Measurements from ENCODE around the gene IDE. TPM values are rescaled to one million over a fixed set of nuclear protein-coding genes. Genes with fewer than 3 reads are reported as not detected.
"Not testable (repeated sequence)": the region's sequence is repeated elsewhere in the genome, so short reads cannot be mapped to it uniquely, and the experiment has no call there.

The IDE gene
- total RNA-seq, 1 donor from 2014 or later, result 15.3 TPM

- TF ChIP-seq CTCF (IDR thresholded peaks at IDR 0.05; ENCODE audit: insufficient read depth, low read length, severe bottlenecking), result no peak
- Histone ChIP-seq H3K4me3 (ENCODE audit: low read depth, low read length) (no peak overlapping the region), H3K27me3 (ENCODE audit: control insufficient read depth, insufficient read depth, low read length) (no peaks in the 10 kb centered on the region), H3K36me3 (ENCODE audit: control insufficient read depth, insufficient read depth, low read length) (no peaks in the 10 kb centered on the region)
- no peak for DNase-seq (ENCODE audit: low read depth)
- no peak for FAIRE-seq
Measured at GRCh38 chr10:92410501-92410900, 163.4 kb downstream of the IDE start.

GRCh38 chr10:92408017-92408361 lies 165.9 kb downstream of the IDE start:
- Histone ChIP-seq H3K36me3 (ENCODE audit: control insufficient read depth, insufficient read depth, low read length) (no peaks in the 10 kb centered on the region), H3K4me3 (ENCODE audit: low read depth, low read length) (no peak overlapping the region), H3K27me3 (ENCODE audit: control insufficient read depth, insufficient read depth, low read length) (no peaks in the 10 kb centered on the region)
- DNase-seq (ENCODE audit: low read depth) (no peak), FAIRE-seq (no peak)
- no peak for TF ChIP-seq CTCF (IDR thresholded peaks at IDR 0.05; ENCODE audit: insufficient read depth, low read length, severe bottlenecking)

GRCh38 chr10:92407305-92408016 lies 166.4 kb downstream of the IDE start:
- H3K27me3 ChIP-seq (ENCODE audit: control insufficient read depth, insufficient read depth, low read length), result no peaks in the 10 kb centered on the region
- no peaks in the 10 kb centered on the region for H3K36me3 ChIP-seq (ENCODE audit: control insufficient read depth, insufficient read depth, low read length)
- FAIRE-seq (no peak), DNase-seq (ENCODE audit: low read depth) (peak; percentile 48)
- H3K4me3 ChIP-seq (ENCODE audit: low read depth, low read length), result no peak overlapping the region
- TF ChIP-seq CTCF (IDR thresholded peaks at IDR 0.05; ENCODE audit: insufficient read depth, low read length, severe bottlenecking), result no peak

GRCh38 chr10:92405419-92405924 lies 168.4 kb downstream of the IDE start:
- H3K4me3 ChIP-seq (ENCODE audit: low read depth, low read length), result no peak overlapping the region
- FAIRE-seq (no peak), DNase-seq (ENCODE audit: low read depth) (no peak)
- H3K27me3 ChIP-seq (ENCODE audit: control insufficient read depth, insufficient read depth, low read length), result no peaks in the 10 kb centered on the region
- no peak for TF ChIP-seq CTCF (IDR thresholded peaks at IDR 0.05; ENCODE audit: insufficient read depth, low read length, severe bottlenecking)
- H3K36me3 ChIP-seq (ENCODE audit: control insufficient read depth, insufficient read depth, low read length), result no peaks in the 10 kb centered on the region

- TF ChIP-seq CTCF (IDR thresholded peaks at IDR 0.05; ENCODE audit: insufficient read depth, low read length, severe bottlenecking), result no peak
- DNase-seq (ENCODE audit: low read depth) (no peak), FAIRE-seq (no peak)
- Histone ChIP-seq H3K27me3 (ENCODE audit: control insufficient read depth, insufficient read depth, low read length) (no peaks in the 10 kb centered on the region), H3K4me3 (ENCODE audit: low read depth, low read length) (no peak overlapping the region), H3K36me3 (ENCODE audit: control insufficient read depth, insufficient read depth, low read length) (no peaks in the 10 kb centered on the region)
Measured at GRCh38 chr10:92404612-92405418, 169.1 kb downstream of the IDE start.

- FAIRE-seq; H3K4me3 ChIP-seq (ENCODE audit: low read depth, low read length); H3K36me3 ChIP-seq (ENCODE audit: control insufficient read depth, insufficient read depth, low read length); H3K27me3 ChIP-seq (ENCODE audit: control insufficient read depth, insufficient read depth, low read length); DNase-seq (ENCODE audit: low read depth): not testable (repeated sequence)
Measured at GRCh38 chr10:92402234-92402633, 171.7 kb downstream of the IDE start.

Measured in bronchial epithelial cell (primary cell).